AG04450 (cell line): ENCODE measurements around the gene PROKR2. TPM values are rescaled to one million over a fixed set of nuclear protein-coding genes. Genes with fewer than 3 reads are reported as not detected.

Experiments used
- CTCF ChIA-PET: fragments of 300-600, 350-600 bp; formaldehyde crosslinking; extraction: SDS; loops from one replicate; lab custom pipeline; 2022; ENCODE audit warnings: antibody characterized with exemption, inconsistent platforms; lab: Charles Lee
- POLR2A ChIA-PET: fragments of 350-600 bp; formaldehyde crosslinking; extraction: SDS; loops from one replicate; lab custom pipeline; 2021; ENCODE audit warnings: antibody characterized with exemption, inconsistent platforms; lab: Yijun Ruan, JAX
- DNase-seq: peaks from one replicate; pipeline ENCODE4 v3.0.0-alpha.2; 2011; ENCODE audit warnings: low read depth, low spot score
- H3K27ac ChIP-seq: one replicate; pipeline ENCODE4 v1.5.1; 2012; ENCODE audit warnings: low read depth, low read length, control low read depth
- H3K27me3 ChIP-seq: one replicate; pipeline ENCODE4 v1.6.0; 2012; ENCODE audit warnings: low read length; ENCODE audit not compliant: control insufficient read depth, insufficient read depth
- H3K4me3 ChIP-seq: 2 replicates; pipeline ENCODE4 v1.5.1; 2011; ENCODE audit warnings: mild to moderate bottlenecking, low read depth, low read length, control low read depth
- H3K9me3 ChIP-seq: 2 replicates; pipeline ENCODE4 v1.5.1; 2012; ENCODE audit warnings: low read length; ENCODE audit not compliant: control insufficient read depth, insufficient read depth
- polyA plus RNA-seq: library from polyadenylated mRNA; depleted of rRNA; stranded (reverse); fragments of >200 nt; gene quantifications from 2 replicates; pipeline ENCODE4 v1.2.3, GENCODE V29; 2011
- TF ChIP-seq, protein P1 (sequence below): IDR thresholded peaks from 2 replicates; pipeline ENCODE4 v1.5.1; 2011; ENCODE audit warnings: low read depth, low read length, control low read depth, inconsistent platforms

Gene PROKR2
- polyA plus RNA-seq, 1 experiment, result not detected

DNA sequence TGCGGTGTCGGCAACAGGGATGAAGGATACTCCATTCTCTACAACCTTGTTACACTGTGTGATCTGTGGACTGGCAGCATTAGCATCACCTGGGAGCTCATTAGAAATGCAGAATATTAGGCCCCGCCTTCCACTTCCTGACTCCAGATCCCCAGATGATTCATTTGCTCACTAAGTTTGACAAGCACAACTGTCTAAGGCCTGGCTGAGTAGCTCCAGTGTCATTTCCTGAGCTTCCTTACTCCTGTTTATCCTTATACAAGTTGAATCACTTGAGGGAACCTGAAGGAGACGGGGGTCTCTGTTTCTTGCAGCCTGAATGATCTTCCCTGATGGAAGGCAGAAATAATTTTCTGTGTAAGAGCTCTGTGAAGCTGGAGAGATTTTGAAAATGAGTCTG lies 32.7 kb upstream of the PROKR2 start:
- ChIA-PET CTCF (no interaction called here), POLR2A (no interaction called here)
- Histone ChIP-seq H3K9me3 (no peaks in the 10 kb centered on the region), H3K27me3 (no peaks in the 10 kb centered on the region), H3K27ac (no peak overlapping the region), H3K4me3 (no peak overlapping the region)
- no peak for DNase-seq
- TF ChIP-seq, protein P1, sequence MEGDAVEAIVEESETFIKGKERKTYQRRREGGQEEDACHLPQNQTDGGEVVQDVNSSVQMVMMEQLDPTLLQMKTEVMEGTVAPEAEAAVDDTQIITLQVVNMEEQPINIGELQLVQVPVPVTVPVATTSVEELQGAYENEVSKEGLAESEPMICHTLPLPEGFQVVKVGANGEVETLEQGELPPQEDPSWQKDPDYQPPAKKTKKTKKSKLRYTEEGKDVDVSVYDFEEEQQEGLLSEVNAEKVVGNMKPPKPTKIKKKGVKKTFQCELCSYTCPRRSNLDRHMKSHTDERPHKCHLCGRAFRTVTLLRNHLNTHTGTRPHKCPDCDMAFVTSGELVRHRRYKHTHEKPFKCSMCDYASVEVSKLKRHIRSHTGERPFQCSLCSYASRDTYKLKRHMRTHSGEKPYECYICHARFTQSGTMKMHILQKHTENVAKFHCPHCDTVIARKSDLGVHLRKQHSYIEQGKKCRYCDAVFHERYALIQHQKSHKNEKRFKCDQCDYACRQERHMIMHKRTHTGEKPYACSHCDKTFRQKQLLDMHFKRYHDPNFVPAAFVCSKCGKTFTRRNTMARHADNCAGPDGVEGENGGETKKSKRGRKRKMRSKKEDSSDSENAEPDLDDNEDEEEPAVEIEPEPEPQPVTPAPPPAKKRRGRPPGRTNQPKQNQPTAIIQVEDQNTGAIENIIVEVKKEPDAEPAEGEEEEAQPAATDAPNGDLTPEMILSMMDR, result no peak

DNA sequence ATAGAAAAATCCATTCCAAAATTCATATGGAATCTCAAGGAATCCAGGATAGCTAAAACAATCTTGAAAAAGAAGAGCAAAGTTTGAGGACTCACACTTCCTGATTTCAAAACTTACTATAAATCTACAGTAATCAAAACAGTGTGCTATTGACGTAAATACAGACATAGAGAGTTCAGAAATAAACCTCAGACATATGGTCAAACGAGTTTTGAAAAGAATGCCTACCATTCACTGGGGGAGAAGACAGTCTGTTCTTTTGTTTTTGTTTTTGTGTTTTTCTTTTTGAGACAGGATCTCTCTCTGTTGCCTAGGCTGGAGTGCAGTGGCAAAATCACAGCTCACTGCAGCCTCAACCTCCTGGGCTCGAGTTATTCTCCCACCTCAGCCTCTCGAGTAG lies 25.3 kb upstream of the PROKR2 start:
- TF ChIP-seq, protein P1, result no peak
- Histone ChIP-seq H3K27ac (no peak overlapping the region), H3K9me3 (no peaks in the 10 kb centered on the region), H3K27me3 (no peaks in the 10 kb centered on the region), H3K4me3 (no peak overlapping the region)
- DNase-seq, result no peak
- CTCF ChIA-PET, result interaction anchor here (0.9 kb wide), 1 partner anchor 137 kb away, joined by 3 read pairs; no protein-coding TSS in a partner anchor
- POLR2A ChIA-PET, result no interaction called here

DNA sequence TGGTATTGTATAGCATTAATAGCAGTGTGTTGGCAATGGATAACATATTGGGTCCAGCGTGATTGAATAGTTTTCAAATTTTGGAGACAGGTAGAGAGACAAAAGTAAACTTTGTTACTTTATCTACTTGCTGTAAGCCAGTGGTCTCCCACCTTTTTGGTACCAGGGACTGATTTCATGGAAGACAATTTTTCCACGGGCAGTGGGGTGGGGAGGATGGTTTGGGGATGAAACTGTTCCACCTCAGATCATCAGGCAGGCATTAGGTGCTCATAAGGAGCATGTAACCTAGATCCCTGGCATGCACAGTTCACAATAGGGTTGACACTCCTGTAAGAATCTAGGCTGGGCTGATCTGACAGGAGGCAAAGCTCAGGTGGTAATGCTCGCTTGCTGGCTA lies 14.6 kb upstream of the PROKR2 start:
- TF ChIP-seq, protein P1, result no peak
- CTCF ChIA-PET, result no interaction called here
- H3K27me3 ChIP-seq, result no peaks in the 10 kb centered on the region
- POLR2A ChIA-PET, result no interaction called here
- no peak for DNase-seq
- H3K4me3 ChIP-seq, result no peak overlapping the region
- H3K27ac ChIP-seq, result no peak overlapping the region
- H3K9me3 ChIP-seq, result no peaks in the 10 kb centered on the region

DNA sequence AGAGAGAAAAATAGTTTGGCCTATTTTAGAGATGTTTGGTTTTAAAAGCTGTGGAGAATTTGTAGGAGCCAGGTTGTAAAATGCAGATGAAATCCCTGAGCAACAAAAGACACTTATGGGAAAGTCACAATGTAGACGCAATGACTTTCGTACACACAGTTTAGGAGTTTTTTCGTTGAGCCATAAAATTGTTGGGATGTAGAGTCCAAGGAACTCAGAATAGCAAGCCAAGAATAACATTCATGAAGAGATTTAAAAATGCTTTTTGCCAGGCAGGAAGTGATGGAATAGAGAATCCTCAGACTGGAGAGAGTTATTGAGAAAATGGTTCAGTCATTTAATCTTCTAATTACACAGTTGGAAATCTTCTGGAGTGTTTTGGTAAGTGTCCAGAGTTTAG lies 11.5 kb upstream of the PROKR2 start:
- Histone ChIP-seq H3K9me3 (no peaks in the 10 kb centered on the region), H3K27me3 (no peaks in the 10 kb centered on the region), H3K4me3 (no peak overlapping the region), H3K27ac (no peak overlapping the region)
- TF ChIP-seq, protein P1, result no peak
- CTCF ChIA-PET, result no interaction called here
- no peak for DNase-seq
- POLR2A ChIA-PET, result no interaction called here

GRCh38 chr20:5327356-5327755 lies 10.6 kb upstream of the PROKR2 start:
- no peak overlapping the region for H3K27ac ChIP-seq

More at GRCh38 chr20:5327356-5327755, 10.6 kb upstream of the PROKR2 start:
- ChIA-PET CTCF (no interaction called here), POLR2A (no interaction called here)
- Histone ChIP-seq H3K9me3 (no peaks in the 10 kb centered on the region), H3K27me3 (no peaks in the 10 kb centered on the region), H3K4me3 (no peak overlapping the region)
- TF ChIP-seq, protein P1, result no peak
- DNase-seq, result no peak
